GM12878 (cell line): ENCODE measurements around the gene WWOX. TPM values are rescaled to one million over a fixed set of nuclear protein-coding genes. Genes with fewer than 3 reads are reported as not detected.

ENCODE experiments used
- ATAC-seq: fragments of 200-7000 bp; cut with Tn5 transposase; 3 replicates; pipeline ENCODE4 v1.9.1; 2020; ENCODE audit warnings: mild to moderate bottlenecking, moderate library complexity
- BruUV-seq: library from RNA; stranded (reverse); fragments of 400-500 nt; replicated peaks from 2 replicates; lab custom pipeline; 2021; lab: Mats Ljungman, UMichigan
- CTCF ChIA-PET: fragments of 300-600 bp; sonication (Branson Sonifier 250); formaldehyde crosslinking; extraction: SDS; loops from one replicate; lab custom pipeline; 2021; ENCODE audit warnings: inconsistent platforms; lab: Yijun Ruan, JAX
- POLR2A ChIA-PET: fragments of 350-600 bp; formaldehyde crosslinking; extraction: SDS; loops from one replicate; lab custom pipeline; 2021; ENCODE audit warnings: inconsistent platforms; lab: Charles Lee
- RAD21 ChIA-PET: fragments of 300-600 bp; sonication (Branson Sonifier 250); formaldehyde crosslinking; loops from one replicate; lab custom pipeline; 2023; ENCODE audit warnings: antibody characterized with exemption; ENCODE audit not compliant: unreplicated experiment; lab: Charles Lee
- SMC1A ChIA-PET: fragments of 300-600 bp; sonication (Branson Sonifier 250); formaldehyde crosslinking; loops from one replicate; lab custom pipeline; 2023; ENCODE audit not compliant: unreplicated experiment, uncharacterized antibody; lab: Charles Lee
- DNase-seq: peaks from one replicate; pipeline ENCODE4 v3.0.0-alpha.2; 2011; ENCODE audit warnings: low read depth, low spot score
- FAIRE-seq: peaks from 3 replicates; lab custom pipeline; 2011; peaks lifted over from hg19 to GRCh38; lab: Jason Lieb, UNC
- H2AFZ ChIP-seq: 2 replicates; pipeline ENCODE4 v1.6.0; 2011; ENCODE audit warnings: low read depth, low read length, control low read depth; ENCODE audit not compliant: control insufficient read depth
- H3K27ac ChIP-seq: 2 replicates; pipeline ENCODE4 v1.5.1; 2011; ENCODE audit warnings: control low read depth; ENCODE audit not compliant: control insufficient read depth, insufficient read depth
- H3K27me3 ChIP-seq, 2 experiments: replicated peaks in 1 of 2; 2 replicates each; pipeline versions ENCODE4 v1.6.0 to v1.6.1; 2011; ENCODE audit warnings: low read length in 1 of 2; ENCODE audit not compliant: control insufficient read depth in 2 of 2, insufficient read depth in 2 of 2
- H3K36me3 ChIP-seq, 2 experiments: 2 replicates each; pipeline ENCODE4 v1.5.1; 2011; ENCODE audit warnings: low read length in 1 of 2; ENCODE audit not compliant: control insufficient read depth in 2 of 2, insufficient read depth in 2 of 2
- H3K4me1 ChIP-seq: 2 replicates; pipeline ENCODE4 v1.6.1; 2011; ENCODE audit warnings: mild to moderate bottlenecking, low read length, moderate library complexity, mixed read lengths; ENCODE audit not compliant: control insufficient read depth, insufficient read depth
- H3K4me2 ChIP-seq: 2 replicates; pipeline ENCODE4 v1.6.0; 2011; ENCODE audit warnings: control low read depth; ENCODE audit not compliant: control insufficient read depth, insufficient read depth
- H3K4me3 ChIP-seq: fragments of 200-600 bp; sonication (generic); 2 replicates; pipeline ENCODE4 v1.5.1; 2016
- H3K79me2 ChIP-seq: 2 replicates; pipeline ENCODE4 v1.6.0; 2011; ENCODE audit warnings: low read length; ENCODE audit not compliant: control insufficient read depth, insufficient read depth
- H3K9ac ChIP-seq: 2 replicates; pipeline ENCODE4 v1.8.0; 2011; ENCODE audit warnings: low read length, control low read depth, mixed read lengths; ENCODE audit not compliant: control insufficient read depth, insufficient read depth
- H3K9me3 ChIP-seq: replicated peaks from 3 replicates; pipeline ENCODE4 v1.5.1; 2011; ENCODE audit warnings: mild to moderate bottlenecking, low read length; ENCODE audit not compliant: control insufficient read depth, insufficient read depth
- H4K20me1 ChIP-seq: 2 replicates; pipeline ENCODE4 v1.6.0; 2011; ENCODE audit not compliant: control insufficient read depth, insufficient read depth
- ASH2L ChIP-seq: fragments of 300-600, 200-600 bp; sonication (generic); IDR thresholded peaks from 2 replicates; pipeline ENCODE4 v1.6.1; 2017; ENCODE audit warnings: low read depth, mild to moderate bottlenecking, borderline replicate concordance
- CBFB ChIP-seq: IDR thresholded peaks from 2 replicates; pipeline ENCODE4 v1.6.1; 2016; ENCODE audit warnings: antibody characterized with exemption, low read depth
- CEBPB ChIP-seq, 2 experiments: fragments of 150-350 bp in 1 of 2; IDR thresholded peaks; 2 replicates each; pipeline ENCODE4 v1.6.1; 2012 to 2014; ENCODE audit warnings: low read depth in 2 of 2, low read length in 2 of 2, borderline replicate concordance in 1 of 2, inconsistent platforms in 1 of 2
- E2F4 ChIP-seq: IDR thresholded peaks from 2 replicates; pipeline ENCODE4 v1.6.1; 2012; ENCODE audit warnings: low read depth, low read length, improper control_type of control experiment
- EZH2 ChIP-seq: IDR thresholded peaks from 2 replicates; pipeline ENCODE4 v1.6.1; 2012; ENCODE audit warnings: low read depth, mild to moderate bottlenecking, control low read depth, inconsistent platforms, low read length, borderline replicate concordance; ENCODE audit not compliant: control insufficient read depth
- HDAC2 ChIP-seq: fragments of 200-600 bp; sonication (generic); IDR thresholded peaks from 2 replicates; pipeline ENCODE4 v1.6.1; 2017
- HDGF ChIP-seq: fragments of 450-650 bp; IDR thresholded peaks from 2 replicates; pipeline ENCODE4 v1.6.1; 2016; ENCODE audit warnings: antibody characterized with exemption
- LARP7 ChIP-seq: fragments of 450-650 bp; IDR thresholded peaks from 2 replicates; pipeline ENCODE4 v1.6.1; 2017; ENCODE audit warnings: mild to moderate bottlenecking
- MLLT1 ChIP-seq: fragments of 450-650 bp; IDR thresholded peaks from 2 replicates; pipeline ENCODE4 v1.6.1; 2016; ENCODE audit warnings: mild to moderate bottlenecking
- PAX8 ChIP-seq: fragments of 450-650 bp; IDR thresholded peaks from 2 replicates; pipeline ENCODE4 v1.6.1; 2017; ENCODE audit warnings: mild to moderate bottlenecking, moderate library complexity
- POLR2A ChIP-seq: IDR thresholded peaks from 2 replicates; pipeline ENCODE4 v1.6.1; 2011; ENCODE audit warnings: low read depth, mild to moderate bottlenecking, low read length
- RELB ChIP-seq: fragments of 450-650 bp; IDR thresholded peaks from 2 replicates; pipeline ENCODE4 v1.6.1; 2017; ENCODE audit warnings: low read depth, mild to moderate bottlenecking, moderate library complexity
- SMC3 ChIP-seq: IDR thresholded peaks from 2 replicates; pipeline ENCODE4 v1.6.1; 2011; ENCODE audit warnings: low read length, improper control_type of control experiment, borderline replicate concordance
- TARDBP ChIP-seq: IDR thresholded peaks from 2 replicates; pipeline ENCODE4 v1.6.1; 2016; ENCODE audit warnings: borderline replicate concordance
- ZBED1 ChIP-seq: IDR thresholded peaks from 2 replicates; pipeline ENCODE4 v1.6.1; 2016; ENCODE audit warnings: borderline replicate concordance
- ZNF24 ChIP-seq: fragments of 450-650 bp; IDR thresholded peaks from 2 replicates; pipeline ENCODE4 v1.6.1; 2017; ENCODE audit warnings: antibody characterized with exemption, mild to moderate bottlenecking
- ZNF274 ChIP-seq: IDR thresholded peaks from one replicate; pipeline ENCODE4 v1.8.0; 2011; ENCODE audit not compliant: insufficient read length, insufficient read depth
- WGBS: methylation state at CpG from one replicate; pipeline ENCODE4 v1.1.6; 2016; ENCODE audit warnings: low lambda C conversion rate; ENCODE audit not compliant: insufficient replicate concordance, insufficient coverage; ENCODE audit errors: missing lambda C conversion rate; 5-methylcytosine and 5-hydroxymethylcytosine counted together
- in situ Hi-C: fragments of 300-500 bp; cut with MboI; formaldehyde crosslinking; loops from 9 replicates; pipeline ENCODE4 v1.14.3; 2018; ENCODE audit warnings: mixed read lengths
- intact Hi-C: fragments of 100-400 bp; cut with micrococcal nuclease; formaldehyde crosslinking; loops from one replicate; pipeline ENCODE4 v1.14.2; 2022; ENCODE audit not compliant: unreplicated experiment
- polyA plus RNA-seq, 11 experiments: library from polyadenylated mRNA; depleted of rRNA in 4 of 11; unstranded in 6 of 11; stranded (reverse) in 5 of 11; fragments of >200 nt; fragmentation: Nextera tagmentation in 4 of 11; fragmentation: Illumina TruSeq in 1 of 11; extraction: Ambion mirVana in 4 of 11; extraction: Trizol in 1 of 11; gene quantifications; 1 replicate in 1 of 11; 2 replicates in 10 of 11; pipeline versions ENCODE4 v1.2.1 to v1.2.3, GENCODE V29; 2011 to 2016; ENCODE audit warnings: inconsistent platforms in 2 of 11, missing spikeins in 2 of 11, low read depth in 1 of 11
- total RNA-seq, 4 experiments: library from RNA; depleted of rRNA in 3 of 4; stranded (reverse); fragments of >200 nt in 3 of 4; fragmentation: Illumina TruSeq in 1 of 4; extraction: Trizol in 1 of 4; gene quantifications; 2 replicates each; pipeline versions ENCODE4 v1.2.1 to v1.2.3, GENCODE V29; 2013 to 2021

WWOX gene
- total and polyA plus RNA-seq, 10 of the 15 experiments (the other 5 are each of a cell fraction or from before 2014, with no cell fraction given), result 2.8 to 24.4 (median 17.8) TPM

- ChIA-PET SMC1A (no interaction called here), POLR2A (no interaction called here), CTCF (no interaction called here), RAD21 (no interaction called here)
- FAIRE-seq (no peak), ATAC-seq (no peak), DNase-seq (no peak)
- Histone ChIP-seq H4K20me1 (no peaks in the 10 kb centered on the region), H3K4me3 (no peak overlapping the region), H3K9me3 (no peaks in the 10 kb centered on the region), H2AFZ (no peak overlapping the region), H3K36me3 (no peaks in the 10 kb centered on the region), H3K27ac (no peak overlapping the region), H3K4me1 (no peaks in the 10 kb centered on the region), H3K79me2 (no peaks in the 10 kb centered on the region), H3K27me3 (no peaks in the 10 kb centered on the region), H3K9ac (no peak overlapping the region), H3K4me2 (no peak overlapping the region)
- BruUV-seq, result no TSS peak
- in situ Hi-C loops (no loop called here), intact Hi-C loops (no loop called here)
- TF ChIP-seq ZBED1 (no peak), TARDBP (no peak), HDAC2 (no peak), E2F4 (no peak), LARP7 (no peak), RELB (no peak), ZNF24 (no peak), ZNF274 (no peak), MLLT1 (no peak), POLR2A (no peak), HDGF (no peak), SMC3 (no peak), CBFB (no peak), ASH2L (no peak), CEBPB (IDR thresholded peaks at IDR 0.05; ENCODE audit: borderline replicate concordance in 1 of 2, low read depth in 2 of 2, low read length in 2 of 2) (no peak), EZH2 (no peak), PAX8 (no peak)
- WGBS, result 40% methylated on average over 4 of the region's 4 CpGs
These were observed 803.8 kb downstream of the WWOX start for GRCh38 chr16:78903237-78903636.
